Ishikawa (cell line): ENCODE measurements around the gene RIIAD1.

Source experiments
- CEBPB ChIP-seq: IDR thresholded peaks from 2 replicates; pipeline ENCODE4 v1.6.1; 2012
- CREB1 ChIP-seq: IDR thresholded peaks from 2 replicates; pipeline ENCODE4 v1.6.1; 2012; ENCODE audit warnings: low read depth
- EGR1 ChIP-seq: IDR thresholded peaks from 2 replicates; pipeline ENCODE4 v1.6.1; 2012
- EP300 ChIP-seq: IDR thresholded peaks from 2 replicates; pipeline ENCODE4 v1.6.1; 2012; ENCODE audit warnings: borderline replicate concordance
- FOXM1 ChIP-seq: IDR thresholded peaks from 2 replicates; pipeline ENCODE4 v1.6.1; 2012; ENCODE audit warnings: low read depth, borderline replicate concordance
- NFIC ChIP-seq: IDR thresholded peaks from 2 replicates; pipeline ENCODE4 v1.6.1; 2012
- RAD21 ChIP-seq: IDR thresholded peaks from 2 replicates; pipeline ENCODE4 v1.6.1; 2012; ENCODE audit warnings: low read depth
- REST ChIP-seq: IDR thresholded peaks from 2 replicates; pipeline ENCODE4 v1.6.1; 2012; ENCODE audit warnings: low read depth, mild to moderate bottlenecking
- TAF1 ChIP-seq: IDR thresholded peaks from 2 replicates; pipeline ENCODE4 v1.6.1; 2012; ENCODE audit warnings: low read depth, mild to moderate bottlenecking
- TCF12 ChIP-seq: IDR thresholded peaks from 2 replicates; pipeline ENCODE4 v1.6.1; 2012; ENCODE audit warnings: low read depth
- TEAD4 ChIP-seq: IDR thresholded peaks from 2 replicates; pipeline ENCODE4 v1.6.1; 2012
- USF1 ChIP-seq: IDR thresholded peaks from 2 replicates; pipeline ENCODE4 v1.6.1; 2012
- YY1 ChIP-seq: IDR thresholded peaks from 2 replicates; pipeline ENCODE4 v1.6.1; 2012; ENCODE audit warnings: low read depth
- ZBTB7A ChIP-seq: IDR thresholded peaks from 2 replicates; pipeline ENCODE4 v1.6.1; 2012; ENCODE audit warnings: low read depth
- TF ChIP-seq, protein P1 (sequence below): IDR thresholded peaks from 2 replicates; pipeline ENCODE4 v1.6.1; 2012

The RIIAD1 gene

DNA sequence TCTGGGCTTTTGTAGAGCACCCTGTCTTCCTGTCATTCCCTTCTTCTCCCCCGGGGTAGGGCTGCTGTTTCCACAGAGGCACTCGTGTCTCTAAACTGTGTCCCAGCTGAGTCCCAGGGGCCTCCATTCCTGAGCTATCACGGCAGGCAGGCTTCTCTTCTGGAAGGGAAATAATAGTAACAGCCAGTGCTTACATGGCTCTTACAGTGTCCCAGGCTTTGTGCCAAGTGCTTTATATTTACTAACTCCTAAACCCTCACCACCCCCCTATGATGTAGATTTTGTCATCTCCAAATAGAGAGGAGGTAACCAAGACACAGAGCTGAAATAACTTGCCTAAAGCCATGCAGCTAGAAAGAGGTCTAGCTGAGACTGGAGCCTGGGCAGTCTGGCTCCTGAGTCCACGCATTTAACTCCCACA, 3.3 kb upstream of the RIIAD1 start:
- TF ChIP-seq EP300 = no peak
- no peak for TF ChIP-seq TCF12
- TF ChIP-seq CEBPB = no peak
- TF ChIP-seq EGR1 = no peak
- TF ChIP-seq USF1 = no peak
- TF ChIP-seq YY1 = no peak
- TF ChIP-seq REST = no peak
- TF ChIP-seq ZBTB7A = no peak
- TF ChIP-seq TEAD4 = no peak

DNA sequence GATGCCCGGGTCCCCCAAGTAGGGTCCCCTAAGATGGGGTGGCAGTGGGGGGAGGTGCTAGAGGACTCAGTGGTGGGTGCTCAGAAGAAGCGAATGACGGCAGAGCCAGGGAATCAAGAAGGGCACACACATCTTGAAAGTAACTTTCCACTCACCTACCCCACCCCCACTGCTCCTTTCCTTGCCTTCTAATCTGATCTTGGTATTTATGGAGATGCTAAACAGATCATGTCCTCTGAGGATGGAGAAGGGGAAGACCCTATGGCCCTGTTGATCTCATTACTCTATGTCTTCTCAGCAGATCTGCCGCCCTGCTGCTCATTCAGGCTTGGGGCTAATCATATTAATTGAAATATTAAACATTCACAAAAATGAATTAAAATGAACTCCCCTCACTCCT, 2.7 kb upstream of the RIIAD1 start:
- TF ChIP-seq RAD21 = no peak
- no peak for TF ChIP-seq CEBPB
- TF ChIP-seq CREB1 = no peak
- TF ChIP-seq TCF12 = no peak
- no peak for TF ChIP-seq TEAD4
- TF ChIP-seq, protein P1, sequence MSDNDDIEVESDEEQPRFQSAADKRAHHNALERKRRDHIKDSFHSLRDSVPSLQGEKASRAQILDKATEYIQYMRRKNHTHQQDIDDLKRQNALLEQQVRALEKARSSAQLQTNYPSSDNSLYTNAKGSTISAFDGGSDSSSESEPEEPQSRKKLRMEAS = no peak
- TF ChIP-seq TAF1 = no peak
- TF ChIP-seq NFIC = no peak
- no peak for TF ChIP-seq REST

DNA sequence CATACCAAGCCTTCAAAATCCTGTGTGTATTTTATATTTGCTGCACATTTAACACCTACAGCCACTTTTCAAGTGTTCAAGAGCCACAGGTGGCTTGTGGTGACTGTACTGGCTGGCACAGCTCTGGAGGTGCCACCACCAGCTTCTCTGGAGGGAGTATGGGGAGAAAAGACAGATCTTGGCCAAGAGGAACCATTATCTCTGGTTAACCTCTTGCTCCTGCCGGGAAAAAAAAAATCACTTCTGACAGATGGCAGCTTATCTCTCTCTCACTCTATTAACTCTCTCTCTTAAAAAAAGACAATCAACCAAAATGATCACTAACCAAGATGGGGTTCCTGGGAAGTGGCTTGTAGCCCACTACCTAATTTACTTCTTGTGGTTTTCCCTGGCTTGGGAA, 1.2 kb upstream of the RIIAD1 start:
- TF ChIP-seq TCF12 (no peak), USF1 (no peak), ZBTB7A (no peak), TEAD4 (no peak), CREB1 (no peak), CEBPB (no peak), TAF1 (no peak), EP300 (no peak), NFIC (no peak), YY1 (no peak)
- TF ChIP-seq, protein P1 = no peak

- no peak for TF ChIP-seq EGR1
- TF ChIP-seq CEBPB = no peak
- TF ChIP-seq ZBTB7A = no peak
- TF ChIP-seq, protein P1 = no peak
- no peak for TF ChIP-seq TAF1
- no peak for TF ChIP-seq NFIC
- no peak for TF ChIP-seq YY1
- TF ChIP-seq RAD21 = no peak
- no peak for TF ChIP-seq USF1
- TF ChIP-seq CREB1 = no peak
- no peak for TF ChIP-seq EP300
- no peak for TF ChIP-seq FOXM1
- TF ChIP-seq TCF12 = no peak
- no peak for TF ChIP-seq REST
- no peak for TF ChIP-seq TEAD4
Measured at GRCh38 chr1:151720554-151720953, 768 bp upstream of the RIIAD1 start.
